WTC11 (cell line): Measurements from ENCODE around the gene ZIK1. TPM values are rescaled to one million over a fixed set of nuclear protein-coding genes. Genes with fewer than 3 reads are reported as not detected.

Experiments
- ATAC-seq: fragments of 200-7000 bp; cut with Tn5 transposase; 2 replicates; pipeline ENCODE4 v1.10.0; 2021; ENCODE audit warnings: mild to moderate bottlenecking, moderate library complexity
- CTCF ChIA-PET: fragments of 300-600 bp; sonication (Branson Sonifier 250); formaldehyde crosslinking; loops from one replicate; lab custom pipeline; 2021; ENCODE audit warnings: antibody characterized with exemption; lab: Charles Lee
- POLR2A ChIA-PET: fragments of 350-600 bp; sonication (Branson Sonifier 250); formaldehyde crosslinking; loops from one replicate; lab custom pipeline; 2021; ENCODE audit warnings: antibody characterized with exemption; lab: Charles Lee
- DNase-seq: peaks from one replicate; pipeline ENCODE4 v3.0.0; 2021; ENCODE audit warnings: low spot score
- H3K27ac Mint-ChIP-seq: 2 replicates; pipeline ENCODE4 v1.8.0; 2021; ENCODE audit warnings: mixed read lengths
- H3K27me3 Mint-ChIP-seq: 2 replicates; pipeline ENCODE4 v1.8.0; 2021; ENCODE audit warnings: low read depth, mild to moderate bottlenecking, moderate library complexity, mixed read lengths
- H3K36me3 Mint-ChIP-seq: 2 replicates; pipeline ENCODE4 v1.8.0; 2021; ENCODE audit warnings: mixed read lengths
- H3K4me1 Mint-ChIP-seq: 2 replicates; pipeline ENCODE4 v1.8.0; 2022; ENCODE audit warnings: mixed read lengths
- H3K4me3 Mint-ChIP-seq: 2 replicates; pipeline ENCODE4 v1.8.0; 2021; ENCODE audit warnings: mild to moderate bottlenecking, moderate library complexity, mixed read lengths
- H3K9me3 Mint-ChIP-seq: 2 replicates; pipeline ENCODE4 v1.8.0; 2021; ENCODE audit warnings: mixed read lengths
- FOXK1 ChIP-seq: sonication (generic); formaldehyde crosslinking; IDR thresholded peaks from 2 replicates; pipeline ENCODE4 v1.8.0; 2022; ENCODE audit warnings: mild to moderate bottlenecking, moderate library complexity, missing genetic modification reagents
- FOXP1 ChIP-seq: sonication (generic); formaldehyde crosslinking; IDR thresholded peaks from 2 replicates; pipeline ENCODE4 v1.8.0; 2022; ENCODE audit warnings: missing genetic modification reagents, mild to moderate bottlenecking, moderate library complexity, borderline replicate concordance
- GABPB1 ChIP-seq: sonication (generic); formaldehyde crosslinking; IDR thresholded peaks from 2 replicates; pipeline ENCODE4 v1.8.1; 2023; ENCODE audit warnings: mild to moderate bottlenecking, missing genetic modification reagents
- GTF2I ChIP-seq: fragments of 250-450 bp; sonication (Bioruptor Pico); conservative IDR thresholded peaks from 2 replicates; pipeline ENCODE4 v1.4.0; 2021; ENCODE audit warnings: mild to moderate bottlenecking
- HMGA2 ChIP-seq: fragments of 250-450 bp; sonication (Bioruptor Pico); IDR thresholded peaks from 2 replicates; pipeline ENCODE4 v1.4.0; 2021; ENCODE audit warnings: mild to moderate bottlenecking, moderate library complexity
- JAZF1 ChIP-seq: fragments of 250-450 bp; sonication (Bioruptor Pico); IDR thresholded peaks from 2 replicates; pipeline ENCODE4 v1.9.0; 2021; ENCODE audit warnings: moderate library complexity, mild to moderate bottlenecking, inconsistent platforms
- RELA ChIP-seq: sonication (generic); formaldehyde crosslinking; IDR thresholded peaks from 2 replicates; pipeline ENCODE4 v1.8.1; 2022; ENCODE audit warnings: missing genetic modification reagents, mild to moderate bottlenecking, borderline replicate concordance
- SMAD3 ChIP-seq: sonication (generic); formaldehyde crosslinking; IDR thresholded peaks from 2 replicates; pipeline ENCODE4 v1.8.0; 2022; ENCODE audit warnings: missing genetic modification reagents, mild to moderate bottlenecking, borderline replicate concordance
- SMAD4 ChIP-seq: sonication (generic); formaldehyde crosslinking; IDR thresholded peaks from 2 replicates; pipeline ENCODE4 v1.8.0; 2022; ENCODE audit warnings: mild to moderate bottlenecking, missing genetic modification reagents
- SP1 ChIP-seq: sonication (generic); formaldehyde crosslinking; conservative IDR thresholded peaks from 2 replicates; pipeline ENCODE4 v1.8.1; 2022; ENCODE audit warnings: missing genetic modification reagents
- TEAD4 ChIP-seq: sonication (generic); formaldehyde crosslinking; IDR thresholded peaks from 2 replicates; pipeline ENCODE4 v1.8.0; 2022; ENCODE audit warnings: mild to moderate bottlenecking, missing genetic modification reagents
- TP53 ChIP-seq: sonication (generic); formaldehyde crosslinking; IDR thresholded peaks from 2 replicates; pipeline ENCODE4 v1.8.1; 2023; ENCODE audit warnings: mild to moderate bottlenecking, missing genetic modification reagents
- ZBTB21 ChIP-seq: sonication (generic); formaldehyde crosslinking; IDR thresholded peaks from 2 replicates; pipeline ENCODE4 v1.8.1; 2023; ENCODE audit warnings: mild to moderate bottlenecking, missing genetic modification reagents, borderline replicate concordance
- ZNF121 ChIP-seq: sonication (generic); formaldehyde crosslinking; IDR thresholded peaks from 2 replicates; pipeline ENCODE4 v1.8.0; 2023; ENCODE audit warnings: missing genetic modification reagents
- ZNF138 ChIP-seq: sonication (generic); formaldehyde crosslinking; conservative IDR thresholded peaks from 2 replicates; pipeline ENCODE4 v1.8.1; 2022; ENCODE audit warnings: mild to moderate bottlenecking, moderate library complexity, missing genetic modification reagents
- ZNF263 ChIP-seq: sonication (generic); formaldehyde crosslinking; IDR thresholded peaks from 2 replicates; pipeline ENCODE4 v1.8.1; 2022; ENCODE audit warnings: low read depth, mild to moderate bottlenecking, moderate library complexity, missing genetic modification reagents
- ZNF416 ChIP-seq: fragments of 250-450 bp; sonication (Bioruptor Pico); IDR thresholded peaks from 2 replicates; pipeline ENCODE4 v1.9.0; 2021; ENCODE audit warnings: mild to moderate bottlenecking, inconsistent platforms
- total RNA-seq: library from RNA; stranded (reverse); gene quantifications from 3 replicates; pipeline ENCODE4 v1.2.3, GENCODE V29; 2021
- TF ChIP-seq, protein P1 (sequence below): fragments of 250-450 bp; sonication (Bioruptor Pico); IDR thresholded peaks from 2 replicates; pipeline ENCODE4 v1.9.0; 2021; ENCODE audit warnings: mild to moderate bottlenecking, borderline replicate concordance
- TF ChIP-seq, protein P2 (sequence below): sonication (generic); formaldehyde crosslinking; IDR thresholded peaks from 2 replicates; pipeline ENCODE4 v1.8.1; 2023; ENCODE audit warnings: mild to moderate bottlenecking, missing genetic modification reagents, moderate library complexity
- TF ChIP-seq, protein P3 (sequence below): sonication (generic); formaldehyde crosslinking; IDR thresholded peaks from 2 replicates; pipeline ENCODE4 v1.8.1; 2022; ENCODE audit warnings: low read depth, missing genetic modification reagents, borderline replicate concordance
- TF ChIP-seq, protein P4 (sequence below): fragments of 250-450 bp; sonication (Bioruptor Pico); IDR thresholded peaks from 2 replicates; pipeline ENCODE4 v1.8.0; 2021; ENCODE audit warnings: mild to moderate bottlenecking
- TF ChIP-seq, protein P5 (sequence below): sonication (generic); formaldehyde crosslinking; IDR thresholded peaks from 2 replicates; pipeline ENCODE4 v1.8.1; 2022; ENCODE audit warnings: missing genetic modification reagents, borderline replicate concordance
- TF ChIP-seq, protein P6 (sequence below): sonication (generic); formaldehyde crosslinking; IDR thresholded peaks from 2 replicates; pipeline ENCODE4 v1.8.1; 2023; ENCODE audit warnings: mild to moderate bottlenecking, missing genetic modification reagents
- TF ChIP-seq, protein P7 (sequence below): sonication (generic); formaldehyde crosslinking; IDR thresholded peaks from 2 replicates; pipeline ENCODE4 v1.8.0; 2022; ENCODE audit warnings: mild to moderate bottlenecking, missing genetic modification reagents

The ZIK1 gene
- total RNA-seq, 1 experiment from 2014 or later: 31.1 TPM

DNA sequence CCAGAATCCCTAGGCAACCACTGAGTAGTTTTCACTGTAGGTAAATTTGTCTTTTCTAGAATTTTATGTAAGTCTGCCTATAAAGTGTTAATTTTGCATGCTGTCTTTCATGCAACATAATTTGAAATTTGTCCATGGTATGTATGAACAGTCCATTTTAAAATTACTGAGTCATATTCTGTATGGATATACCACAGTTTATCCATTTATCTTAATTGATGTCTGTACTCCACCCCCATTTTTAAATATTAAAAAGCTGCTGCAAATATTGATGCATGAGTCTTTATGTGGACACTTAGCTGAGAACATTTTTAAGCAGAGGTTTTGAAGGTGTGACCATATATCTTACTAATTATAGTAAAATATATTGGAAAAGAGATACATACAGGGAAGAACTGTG is 39.1 kb downstream of the ZIK1 start (continued):
- TF ChIP-seq, protein P1, sequence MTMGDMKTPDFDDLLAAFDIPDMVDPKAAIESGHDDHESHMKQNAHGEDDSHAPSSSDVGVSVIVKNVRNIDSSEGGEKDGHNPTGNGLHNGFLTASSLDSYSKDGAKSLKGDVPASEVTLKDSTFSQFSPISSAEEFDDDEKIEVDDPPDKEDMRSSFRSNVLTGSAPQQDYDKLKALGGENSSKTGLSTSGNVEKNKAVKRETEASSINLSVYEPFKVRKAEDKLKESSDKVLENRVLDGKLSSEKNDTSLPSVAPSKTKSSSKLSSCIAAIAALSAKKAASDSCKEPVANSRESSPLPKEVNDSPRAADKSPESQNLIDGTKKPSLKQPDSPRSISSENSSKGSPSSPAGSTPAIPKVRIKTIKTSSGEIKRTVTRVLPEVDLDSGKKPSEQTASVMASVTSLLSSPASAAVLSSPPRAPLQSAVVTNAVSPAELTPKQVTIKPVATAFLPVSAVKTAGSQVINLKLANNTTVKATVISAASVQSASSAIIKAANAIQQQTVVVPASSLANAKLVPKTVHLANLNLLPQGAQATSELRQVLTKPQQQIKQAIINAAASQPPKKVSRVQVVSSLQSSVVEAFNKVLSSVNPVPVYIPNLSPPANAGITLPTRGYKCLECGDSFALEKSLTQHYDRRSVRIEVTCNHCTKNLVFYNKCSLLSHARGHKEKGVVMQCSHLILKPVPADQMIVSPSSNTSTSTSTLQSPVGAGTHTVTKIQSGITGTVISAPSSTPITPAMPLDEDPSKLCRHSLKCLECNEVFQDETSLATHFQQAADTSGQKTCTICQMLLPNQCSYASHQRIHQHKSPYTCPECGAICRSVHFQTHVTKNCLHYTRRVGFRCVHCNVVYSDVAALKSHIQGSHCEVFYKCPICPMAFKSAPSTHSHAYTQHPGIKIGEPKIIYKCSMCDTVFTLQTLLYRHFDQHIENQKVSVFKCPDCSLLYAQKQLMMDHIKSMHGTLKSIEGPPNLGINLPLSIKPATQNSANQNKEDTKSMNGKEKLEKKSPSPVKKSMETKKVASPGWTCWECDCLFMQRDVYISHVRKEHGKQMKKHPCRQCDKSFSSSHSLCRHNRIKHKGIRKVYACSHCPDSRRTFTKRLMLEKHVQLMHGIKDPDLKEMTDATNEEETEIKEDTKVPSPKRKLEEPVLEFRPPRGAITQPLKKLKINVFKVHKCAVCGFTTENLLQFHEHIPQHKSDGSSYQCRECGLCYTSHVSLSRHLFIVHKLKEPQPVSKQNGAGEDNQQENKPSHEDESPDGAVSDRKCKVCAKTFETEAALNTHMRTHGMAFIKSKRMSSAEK: no peak
- TF ChIP-seq, protein P2, sequence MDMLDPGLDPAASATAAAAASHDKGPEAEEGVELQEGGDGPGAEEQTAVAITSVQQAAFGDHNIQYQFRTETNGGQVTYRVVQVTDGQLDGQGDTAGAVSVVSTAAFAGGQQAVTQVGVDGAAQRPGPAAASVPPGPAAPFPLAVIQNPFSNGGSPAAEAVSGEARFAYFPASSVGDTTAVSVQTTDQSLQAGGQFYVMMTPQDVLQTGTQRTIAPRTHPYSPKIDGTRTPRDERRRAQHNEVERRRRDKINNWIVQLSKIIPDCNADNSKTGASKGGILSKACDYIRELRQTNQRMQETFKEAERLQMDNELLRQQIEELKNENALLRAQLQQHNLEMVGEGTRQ (CRISPR knock-in tag): no peak
- TF ChIP-seq TEAD4 (CRISPR knock-in tag) (no peak), ZNF263 (no peak), SMAD4 (CRISPR knock-in tag) (no peak)

DNA sequence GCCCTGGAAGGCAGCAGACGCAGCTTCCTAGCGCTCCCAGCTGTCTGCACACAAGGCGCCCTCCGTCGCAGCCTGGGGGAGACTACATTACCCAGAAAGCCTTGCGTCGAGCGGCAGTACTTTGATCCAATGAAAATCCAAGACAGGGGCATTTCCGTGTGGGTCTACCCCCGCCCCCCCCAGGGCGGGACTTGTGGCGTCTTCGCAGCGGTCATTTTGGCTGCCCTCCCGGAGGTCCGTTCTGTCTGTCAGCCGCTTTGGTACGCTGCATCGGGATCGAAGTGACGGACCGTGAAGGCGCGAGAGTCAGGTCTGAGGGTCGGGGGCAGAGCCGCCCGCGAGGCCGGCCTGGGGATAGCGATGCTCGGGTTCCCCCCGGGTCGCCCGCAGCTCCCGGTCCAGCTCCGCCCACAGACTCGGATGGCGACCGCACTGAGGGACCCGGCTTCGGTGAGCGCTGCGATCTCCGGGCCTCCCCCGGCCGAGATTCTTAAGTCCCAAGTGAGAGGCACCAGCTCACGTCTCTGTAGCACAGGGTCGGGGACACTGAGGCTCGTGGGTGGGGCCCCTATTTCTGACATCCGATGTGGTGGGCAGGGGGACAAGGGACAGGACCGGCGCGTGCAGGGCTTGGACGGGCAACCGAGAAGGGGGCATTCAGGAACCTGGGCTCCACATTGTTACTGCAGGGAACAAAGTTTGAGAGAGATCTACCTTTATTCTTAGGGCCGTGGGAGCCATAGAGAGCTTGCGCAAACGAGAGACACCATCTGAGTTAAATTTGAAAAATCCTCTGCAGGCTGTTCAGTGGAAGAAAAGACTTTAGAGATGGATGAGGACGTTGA is 49.3 kb downstream of the ZIK1 start, which contains the start of gene ZNF211:
Gene ZNF211, plus strand, starts transcription at position 182 of the 845 bp plus-strand sequence. Its CDS starts 179 bp downstream, at position 361.
- Mint-ChIP-seq H3K27me3 (peaks cover 4% of the 10 kb centered on the region; the same call in 1 of the 2 replicates), H3K27ac (no peak within 1 kb of the TSS), H3K4me1 (peaks cover 16% of the 10 kb centered on the region), H3K9me3 (peaks cover 18% of the 10 kb centered on the region), H3K4me3 (peak within 1 kb of the TSS; percentile 96), H3K36me3 (peaks cover 32% of the 10 kb centered on the region)
- ATAC-seq (peak; percentile 97), DNase-seq (peak; percentile 94)
- POLR2A ChIA-PET: interaction anchor here (0.7 to 1.8 kb wide), 6 partner anchors 18 to 111 kb away, joined by 3 to 10 read pairs (median 4); partner anchors contain the start of genes ZNF134, ZNF154 and ZNF551
- CTCF ChIA-PET: interaction anchor here (0.6 to 1.4 kb wide), 8 partner anchors 18 to 155 kb away, joined by 3 to 7 read pairs (median 3); partner anchors contain the start of genes ZNF154, ZNF416 and ZNF551
- TF ChIP-seq, protein P3, sequence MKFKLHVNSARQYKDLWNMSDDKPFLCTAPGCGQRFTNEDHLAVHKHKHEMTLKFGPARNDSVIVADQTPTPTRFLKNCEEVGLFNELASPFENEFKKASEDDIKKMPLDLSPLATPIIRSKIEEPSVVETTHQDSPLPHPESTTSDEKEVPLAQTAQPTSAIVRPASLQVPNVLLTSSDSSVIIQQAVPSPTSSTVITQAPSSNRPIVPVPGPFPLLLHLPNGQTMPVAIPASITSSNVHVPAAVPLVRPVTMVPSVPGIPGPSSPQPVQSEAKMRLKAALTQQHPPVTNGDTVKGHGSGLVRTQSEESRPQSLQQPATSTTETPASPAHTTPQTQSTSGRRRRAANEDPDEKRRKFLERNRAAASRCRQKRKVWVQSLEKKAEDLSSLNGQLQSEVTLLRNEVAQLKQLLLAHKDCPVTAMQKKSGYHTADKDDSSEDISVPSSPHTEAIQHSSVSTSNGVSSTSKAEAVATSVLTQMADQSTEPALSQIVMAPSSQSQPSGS (CRISPR knock-in tag): no peak
- TF ChIP-seq ZBTB21 (CRISPR knock-in tag) (no peak), ZNF416 (no peak), ZNF138 (CRISPR knock-in tag) (no peak), FOXK1 (peak; percentile 61; the same call in 1 of the 2 replicates), JAZF1 (CRISPR knock-in tag) (no peak), GTF2I (CRISPR knock-in tag) (no peak), GABPB1 (CRISPR knock-in tag) (peak; percentile 62; the same call in 1 of the 2 replicates), HMGA2 (CRISPR knock-in tag) (no peak), FOXP1 (CRISPR knock-in tag) (peak; percentile 59; the same call in 1 of the 2 replicates), SMAD3 (CRISPR knock-in tag) (0 out of 2 replicates have a peak, but pooled peaks have one; percentile 32), RELA (CRISPR knock-in tag) (0 out of 2 replicates have a peak, but pooled peaks have one; percentile 28), SP1 (CRISPR knock-in tag) (peak; percentile 83), TP53 (CRISPR knock-in tag) (no peak), ZNF121 (CRISPR knock-in tag) (no peak)
- TF ChIP-seq, protein P4, sequence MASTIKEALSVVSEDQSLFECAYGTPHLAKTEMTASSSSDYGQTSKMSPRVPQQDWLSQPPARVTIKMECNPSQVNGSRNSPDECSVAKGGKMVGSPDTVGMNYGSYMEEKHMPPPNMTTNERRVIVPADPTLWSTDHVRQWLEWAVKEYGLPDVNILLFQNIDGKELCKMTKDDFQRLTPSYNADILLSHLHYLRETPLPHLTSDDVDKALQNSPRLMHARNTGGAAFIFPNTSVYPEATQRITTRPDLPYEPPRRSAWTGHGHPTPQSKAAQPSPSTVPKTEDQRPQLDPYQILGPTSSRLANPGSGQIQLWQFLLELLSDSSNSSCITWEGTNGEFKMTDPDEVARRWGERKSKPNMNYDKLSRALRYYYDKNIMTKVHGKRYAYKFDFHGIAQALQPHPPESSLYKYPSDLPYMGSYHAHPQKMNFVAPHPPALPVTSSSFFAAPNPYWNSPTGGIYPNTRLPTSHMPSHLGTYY: no peak
- TF ChIP-seq, protein P5, sequence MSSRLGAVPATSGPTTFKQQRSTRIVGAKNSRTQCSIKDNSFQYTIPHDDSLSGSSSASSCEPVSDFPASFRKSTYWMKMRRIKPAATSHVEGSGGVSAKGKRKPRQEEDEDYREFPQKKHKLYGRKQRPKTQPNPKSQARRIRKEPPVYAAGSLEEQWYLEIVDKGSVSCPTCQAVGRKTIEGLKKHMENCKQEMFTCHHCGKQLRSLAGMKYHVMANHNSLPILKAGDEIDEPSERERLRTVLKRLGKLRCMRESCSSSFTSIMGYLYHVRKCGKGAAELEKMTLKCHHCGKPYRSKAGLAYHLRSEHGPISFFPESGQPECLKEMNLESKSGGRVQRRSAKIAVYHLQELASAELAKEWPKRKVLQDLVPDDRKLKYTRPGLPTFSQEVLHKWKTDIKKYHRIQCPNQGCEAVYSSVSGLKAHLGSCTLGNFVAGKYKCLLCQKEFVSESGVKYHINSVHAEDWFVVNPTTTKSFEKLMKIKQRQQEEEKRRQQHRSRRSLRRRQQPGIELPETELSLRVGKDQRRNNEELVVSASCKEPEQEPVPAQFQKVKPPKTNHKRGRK: no peak
- TF ChIP-seq, protein P6, sequence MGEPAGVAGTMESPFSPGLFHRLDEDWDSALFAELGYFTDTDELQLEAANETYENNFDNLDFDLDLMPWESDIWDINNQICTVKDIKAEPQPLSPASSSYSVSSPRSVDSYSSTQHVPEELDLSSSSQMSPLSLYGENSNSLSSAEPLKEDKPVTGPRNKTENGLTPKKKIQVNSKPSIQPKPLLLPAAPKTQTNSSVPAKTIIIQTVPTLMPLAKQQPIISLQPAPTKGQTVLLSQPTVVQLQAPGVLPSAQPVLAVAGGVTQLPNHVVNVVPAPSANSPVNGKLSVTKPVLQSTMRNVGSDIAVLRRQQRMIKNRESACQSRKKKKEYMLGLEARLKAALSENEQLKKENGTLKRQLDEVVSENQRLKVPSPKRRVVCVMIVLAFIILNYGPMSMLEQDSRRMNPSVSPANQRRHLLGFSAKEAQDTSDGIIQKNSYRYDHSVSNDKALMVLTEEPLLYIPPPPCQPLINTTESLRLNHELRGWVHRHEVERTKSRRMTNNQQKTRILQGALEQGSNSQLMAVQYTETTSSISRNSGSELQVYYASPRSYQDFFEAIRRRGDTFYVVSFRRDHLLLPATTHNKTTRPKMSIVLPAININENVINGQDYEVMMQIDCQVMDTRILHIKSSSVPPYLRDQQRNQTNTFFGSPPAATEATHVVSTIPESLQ (CRISPR knock-in tag): no peak
- TF ChIP-seq, protein P7, sequence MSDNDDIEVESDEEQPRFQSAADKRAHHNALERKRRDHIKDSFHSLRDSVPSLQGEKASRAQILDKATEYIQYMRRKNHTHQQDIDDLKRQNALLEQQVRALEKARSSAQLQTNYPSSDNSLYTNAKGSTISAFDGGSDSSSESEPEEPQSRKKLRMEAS (CRISPR knock-in tag): peak; percentile 61
